ENCODE measurements around the gene TMEM139. TPM values are rescaled to one million over a fixed set of nuclear protein-coding genes. Genes with fewer than 3 reads are reported as not detected.

Gene TMEM139
- polyA plus RNA-seq, 3 donors, result 0.55 TPM; not detected in 2

GRCh38 chr7:143290293-143290692, 5.5 kb downstream of the TMEM139 start:
- Histone ChIP-seq H3K9me3 (replicated peaks in 1 of 2; ENCODE audit: control insufficient read depth in 1 of 2, insufficient read depth in 1 of 2, low read length in 2 of 2) (no peaks in the 10 kb centered on the region), H3K27ac (ENCODE audit: low read depth in 1 of 2, low read length in 2 of 2) (peak overlapping the region in 1 of 2 donors; percentile 62), H4K20me1 (ENCODE audit: insufficient read depth, low read length) (peaks cover 14% of the 10 kb centered on the region), H3K27me3 (ENCODE audit: control insufficient read depth in 2 of 2, insufficient read depth in 2 of 2, low read length in 2 of 2) (no peaks in the 10 kb centered on the region), H3K4me2 (replicated peaks; ENCODE audit: extremely low read depth, low read length, poor library complexity, severe bottlenecking) (peak overlapping the region; percentile 87), H3K79me2 (ENCODE audit: insufficient read depth, low read length) (peaks cover 72% of the 10 kb centered on the region), H3K9ac (ENCODE audit: insufficient read depth, low read length, poor library complexity, severe bottlenecking) (no peak overlapping the region), H3K4me1 (ENCODE audit: control insufficient read depth in 1 of 2, insufficient read depth in 2 of 2, low read length in 2 of 2) (peaks cover 31 to 41% of the 10 kb centered on the region in 2 donors), H3K4me3 (replicated peaks in 1 of 3; ENCODE audit: low read depth in 2 of 3, low read length in 3 of 3) (no peak overlapping the region), H3K36me3 (replicated peaks in 1 of 2; ENCODE audit: control insufficient read depth in 1 of 2, insufficient read depth in 2 of 2, low read length in 2 of 2) (peaks cover 32 to 46% of the 10 kb centered on the region in 2 donors), H2AFZ (ENCODE audit: insufficient read depth, low read depth, low read length, poor library complexity, severe bottlenecking) (no peak overlapping the region)
- DNase-seq, result no peak
- TF ChIP-seq, protein P1, sequence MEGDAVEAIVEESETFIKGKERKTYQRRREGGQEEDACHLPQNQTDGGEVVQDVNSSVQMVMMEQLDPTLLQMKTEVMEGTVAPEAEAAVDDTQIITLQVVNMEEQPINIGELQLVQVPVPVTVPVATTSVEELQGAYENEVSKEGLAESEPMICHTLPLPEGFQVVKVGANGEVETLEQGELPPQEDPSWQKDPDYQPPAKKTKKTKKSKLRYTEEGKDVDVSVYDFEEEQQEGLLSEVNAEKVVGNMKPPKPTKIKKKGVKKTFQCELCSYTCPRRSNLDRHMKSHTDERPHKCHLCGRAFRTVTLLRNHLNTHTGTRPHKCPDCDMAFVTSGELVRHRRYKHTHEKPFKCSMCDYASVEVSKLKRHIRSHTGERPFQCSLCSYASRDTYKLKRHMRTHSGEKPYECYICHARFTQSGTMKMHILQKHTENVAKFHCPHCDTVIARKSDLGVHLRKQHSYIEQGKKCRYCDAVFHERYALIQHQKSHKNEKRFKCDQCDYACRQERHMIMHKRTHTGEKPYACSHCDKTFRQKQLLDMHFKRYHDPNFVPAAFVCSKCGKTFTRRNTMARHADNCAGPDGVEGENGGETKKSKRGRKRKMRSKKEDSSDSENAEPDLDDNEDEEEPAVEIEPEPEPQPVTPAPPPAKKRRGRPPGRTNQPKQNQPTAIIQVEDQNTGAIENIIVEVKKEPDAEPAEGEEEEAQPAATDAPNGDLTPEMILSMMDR (IDR thresholded peaks at IDR 0.05), result no peak
- H3K9me3 Mint-ChIP-seq, result peaks cover 0 to 2% (median 0%) of the 10 kb centered on the region in 7 donors
- peaks cover 0 to 2% (median 0%) of the 10 kb centered on the region in 3 donors for H3K27me3 Mint-ChIP-seq (ENCODE audit: low read depth in 3 of 3)
- 58% methylated on average over 2 of the region's 4 CpGs for WGBS (ENCODE audit: insufficient coverage)
- no peak overlapping the region for H3K4me3 Mint-ChIP-seq
- H3K4me1 Mint-ChIP-seq, result peaks cover 51% of the 10 kb centered on the region
- H3K36me3 Mint-ChIP-seq, result peaks cover 35 to 45% of the 10 kb centered on the region in 2 donors
- intact Hi-C loops (cut with micrococcal nuclease), result no loop called here
- peak overlapping the region in 5 of 7 donors; percentile 40 to 88 (median 53) for H3K27ac Mint-ChIP-seq

- H3K4me1 Mint-ChIP-seq, result peaks cover 63% of the 10 kb centered on the region
- Histone ChIP-seq H3K4me3 (replicated peaks in 1 of 3; ENCODE audit: low read depth in 2 of 3, low read length in 3 of 3) (no peak overlapping the region), H2AFZ (ENCODE audit: insufficient read depth, low read depth, low read length, poor library complexity, severe bottlenecking) (no peak overlapping the region)
These were observed 8.1 kb downstream of the TMEM139 start for GRCh38 chr7:143292876-143293275.

More at GRCh38 chr7:143292876-143293275, 8.1 kb downstream of the TMEM139 start:
- Histone ChIP-seq H3K79me2 (ENCODE audit: insufficient read depth, low read length) (peaks cover 97% of the 10 kb centered on the region), H3K27ac (ENCODE audit: low read depth in 1 of 2, low read length in 2 of 2) (peak overlapping the region in 1 of 2 donors; percentile 52), H3K9me3 (replicated peaks in 1 of 2; ENCODE audit: control insufficient read depth in 1 of 2, insufficient read depth in 1 of 2, low read length in 2 of 2) (no peaks in the 10 kb centered on the region), H3K4me2 (replicated peaks; ENCODE audit: extremely low read depth, low read length, poor library complexity, severe bottlenecking) (no peak overlapping the region), H4K20me1 (ENCODE audit: insufficient read depth, low read length) (peaks cover 14% of the 10 kb centered on the region), H3K4me1 (ENCODE audit: control insufficient read depth in 1 of 2, insufficient read depth in 2 of 2, low read length in 2 of 2) (peaks cover 41 to 52% of the 10 kb centered on the region in 2 donors), H3K27me3 (ENCODE audit: control insufficient read depth in 2 of 2, insufficient read depth in 2 of 2, low read length in 2 of 2) (no peaks in the 10 kb centered on the region), H3K9ac (ENCODE audit: insufficient read depth, low read length, poor library complexity, severe bottlenecking) (no peak overlapping the region), H3K36me3 (replicated peaks in 1 of 2; ENCODE audit: control insufficient read depth in 1 of 2, insufficient read depth in 2 of 2, low read length in 2 of 2) (peaks cover 38 to 71% of the 10 kb centered on the region in 2 donors)
- no peaks in the 10 kb centered on the region for H3K9me3 Mint-ChIP-seq
- intact Hi-C loops (cut with micrococcal nuclease), result no loop called here
- H3K27me3 Mint-ChIP-seq (ENCODE audit: low read depth in 3 of 3), result no peaks in the 10 kb centered on the region
- TF ChIP-seq, protein P1 (IDR thresholded peaks at IDR 0.05), result no peak
- peaks cover 50 to 67% of the 10 kb centered on the region in 2 donors for H3K36me3 Mint-ChIP-seq
- no peak for DNase-seq
- no CpG with 5 or more reads among the region's 5 CpGs for WGBS (ENCODE audit: insufficient coverage)
- no peak overlapping the region for H3K4me3 Mint-ChIP-seq
- peak overlapping the region in 1 of 7 donors; percentile 35 for H3K27ac Mint-ChIP-seq
